ENCODE measurements around the gene CLTC.

DNA sequence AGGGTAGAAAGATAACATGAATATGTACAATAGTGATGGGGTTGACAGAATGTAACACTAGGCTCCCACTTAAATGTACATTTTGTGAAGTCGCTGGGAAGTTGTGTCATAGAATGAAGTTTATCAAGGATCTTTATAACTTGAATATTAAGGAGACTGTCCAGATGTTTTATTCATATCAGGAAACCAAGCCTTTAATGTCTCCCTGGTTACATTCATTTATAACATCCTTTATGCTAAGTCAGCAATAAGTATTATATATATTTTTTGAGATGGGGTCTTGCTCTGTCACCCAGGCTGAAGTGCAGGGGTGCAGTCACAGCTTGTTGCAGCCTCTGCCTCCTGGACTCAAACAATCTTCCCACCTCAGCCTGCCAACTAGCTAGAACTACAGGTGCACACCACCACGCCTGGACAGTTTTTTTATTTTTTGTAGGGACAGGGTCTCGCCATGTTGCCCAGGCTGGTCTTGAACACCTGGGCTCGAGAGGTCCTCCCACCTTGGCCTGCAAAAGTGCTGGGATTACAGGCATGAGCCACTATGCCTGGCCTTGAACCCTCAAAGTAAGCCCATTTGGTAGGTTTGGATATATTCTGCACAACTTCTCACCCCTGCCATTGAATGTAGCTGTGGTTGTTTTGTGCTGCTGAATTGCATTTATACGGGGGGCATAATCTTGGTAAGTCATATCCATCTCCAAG lies 14.1 kb downstream of the CLTC start:
- TF ChIP-seq, protein P1, sequence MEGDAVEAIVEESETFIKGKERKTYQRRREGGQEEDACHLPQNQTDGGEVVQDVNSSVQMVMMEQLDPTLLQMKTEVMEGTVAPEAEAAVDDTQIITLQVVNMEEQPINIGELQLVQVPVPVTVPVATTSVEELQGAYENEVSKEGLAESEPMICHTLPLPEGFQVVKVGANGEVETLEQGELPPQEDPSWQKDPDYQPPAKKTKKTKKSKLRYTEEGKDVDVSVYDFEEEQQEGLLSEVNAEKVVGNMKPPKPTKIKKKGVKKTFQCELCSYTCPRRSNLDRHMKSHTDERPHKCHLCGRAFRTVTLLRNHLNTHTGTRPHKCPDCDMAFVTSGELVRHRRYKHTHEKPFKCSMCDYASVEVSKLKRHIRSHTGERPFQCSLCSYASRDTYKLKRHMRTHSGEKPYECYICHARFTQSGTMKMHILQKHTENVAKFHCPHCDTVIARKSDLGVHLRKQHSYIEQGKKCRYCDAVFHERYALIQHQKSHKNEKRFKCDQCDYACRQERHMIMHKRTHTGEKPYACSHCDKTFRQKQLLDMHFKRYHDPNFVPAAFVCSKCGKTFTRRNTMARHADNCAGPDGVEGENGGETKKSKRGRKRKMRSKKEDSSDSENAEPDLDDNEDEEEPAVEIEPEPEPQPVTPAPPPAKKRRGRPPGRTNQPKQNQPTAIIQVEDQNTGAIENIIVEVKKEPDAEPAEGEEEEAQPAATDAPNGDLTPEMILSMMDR (conservative IDR thresholded peaks at IDR 0.05; ENCODE audit: low read length): no peak
- TF ChIP-seq EZH2phosphoT487 (IDR thresholded peaks at IDR 0.05; ENCODE audit: borderline replicate concordance, low read depth, low read length): no peak
